GM12878 (cell line): ENCODE data around the gene FOLR3.

ENCODE experiments used
- CHD2 ChIP-seq: IDR thresholded peaks from 2 replicates; pipeline ENCODE4 v1.6.1; 2011; ENCODE audit warnings: low read depth, low read length, improper control_type of control experiment, borderline replicate concordance
- HCFC1 ChIP-seq: fragments of 150-350 bp; IDR thresholded peaks from 2 replicates; pipeline ENCODE4 v1.6.1; 2014; ENCODE audit warnings: low read length
- JUND ChIP-seq: IDR thresholded peaks from 2 replicates; pipeline ENCODE4 v1.6.1; 2012; ENCODE audit warnings: low read depth, mild to moderate bottlenecking, low read length, improper control_type of control experiment, moderate library complexity
- LARP7 ChIP-seq: fragments of 450-650 bp; IDR thresholded peaks from 2 replicates; pipeline ENCODE4 v1.6.1; 2017; ENCODE audit warnings: mild to moderate bottlenecking
- PML ChIP-seq: IDR thresholded peaks from 2 replicates; pipeline ENCODE4 v1.6.1; 2012; ENCODE audit warnings: low read length, inconsistent platforms
- POLR2A ChIP-seq: IDR thresholded peaks from 2 replicates; pipeline ENCODE4 v1.6.1; 2011; ENCODE audit warnings: low read depth, mild to moderate bottlenecking, low read length
- RCOR1 ChIP-seq: conservative IDR thresholded peaks from 2 replicates; pipeline ENCODE4 v1.6.1; 2012; ENCODE audit warnings: low read depth, low read length, improper control_type of control experiment
- RFX5 ChIP-seq: IDR thresholded peaks from 2 replicates; pipeline ENCODE4 v1.6.1; 2011; ENCODE audit warnings: low read depth, low read length, improper control_type of control experiment
- TARDBP ChIP-seq: IDR thresholded peaks from 2 replicates; pipeline ENCODE4 v1.6.1; 2016; ENCODE audit warnings: borderline replicate concordance
- TF ChIP-seq, protein P1 (sequence below), 3 experiments: IDR thresholded peaks in 2 of 3; conservative IDR thresholded peaks in 1 of 3; 2 replicates each; pipeline ENCODE4 v1.5.1; 2011; ENCODE audit warnings: low read depth in 3 of 3, low read length in 3 of 3, mild to moderate bottlenecking in 3 of 3, control low read depth in 2 of 3, moderate library complexity in 2 of 3, inconsistent platforms in 1 of 3, mixed read lengths in 1 of 3; ENCODE audit not compliant: control insufficient read depth in 2 of 3, insufficient read depth in 1 of 3; ENCODE audit errors: extremely low read depth in 1 of 3
- TF ChIP-seq, protein P2 (sequence below): fragments of 450-650 bp; IDR thresholded peaks from 2 replicates; pipeline ENCODE4 v1.6.1; 2017; ENCODE audit warnings: antibody characterized with exemption, mild to moderate bottlenecking, moderate library complexity
- TF ChIP-seq, protein P3 (sequence below): fragments of 450-650 bp; formaldehyde crosslinking; IDR thresholded peaks from 2 replicates; pipeline ENCODE4 v1.5.0; 2022; ENCODE audit warnings: mild to moderate bottlenecking, missing genetic modification characterization
- TF ChIP-seq, protein P4 (sequence below): IDR thresholded peaks from 2 replicates; pipeline ENCODE4 v1.6.1; 2011; ENCODE audit warnings: borderline replicate concordance, low read depth, mild to moderate bottlenecking, moderate library complexity, mixed read lengths, low read length; ENCODE audit not compliant: insufficient read depth; ENCODE audit errors: extremely low read length

DNA sequence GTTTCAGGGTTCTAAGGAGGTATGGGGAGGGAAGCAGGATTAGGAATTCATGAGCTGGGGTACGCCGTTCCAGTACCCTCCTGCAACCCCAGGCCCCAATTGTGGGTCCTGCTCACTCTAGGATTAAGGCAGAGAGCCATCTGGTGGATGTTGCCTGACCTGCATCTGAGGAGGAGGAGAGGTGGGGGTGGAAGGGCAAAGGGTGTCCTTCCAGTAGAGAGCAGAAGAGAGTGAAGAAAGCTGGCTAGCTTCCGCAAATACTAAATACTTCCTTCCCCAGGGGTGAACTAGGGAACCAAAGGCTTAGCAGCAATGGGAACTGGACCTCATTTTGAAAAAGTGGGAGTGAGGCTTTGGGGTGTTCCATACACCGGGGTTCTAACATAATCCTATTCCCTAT, 44.2 kb upstream of the FOLR3 start:
- TF ChIP-seq, protein P1, sequence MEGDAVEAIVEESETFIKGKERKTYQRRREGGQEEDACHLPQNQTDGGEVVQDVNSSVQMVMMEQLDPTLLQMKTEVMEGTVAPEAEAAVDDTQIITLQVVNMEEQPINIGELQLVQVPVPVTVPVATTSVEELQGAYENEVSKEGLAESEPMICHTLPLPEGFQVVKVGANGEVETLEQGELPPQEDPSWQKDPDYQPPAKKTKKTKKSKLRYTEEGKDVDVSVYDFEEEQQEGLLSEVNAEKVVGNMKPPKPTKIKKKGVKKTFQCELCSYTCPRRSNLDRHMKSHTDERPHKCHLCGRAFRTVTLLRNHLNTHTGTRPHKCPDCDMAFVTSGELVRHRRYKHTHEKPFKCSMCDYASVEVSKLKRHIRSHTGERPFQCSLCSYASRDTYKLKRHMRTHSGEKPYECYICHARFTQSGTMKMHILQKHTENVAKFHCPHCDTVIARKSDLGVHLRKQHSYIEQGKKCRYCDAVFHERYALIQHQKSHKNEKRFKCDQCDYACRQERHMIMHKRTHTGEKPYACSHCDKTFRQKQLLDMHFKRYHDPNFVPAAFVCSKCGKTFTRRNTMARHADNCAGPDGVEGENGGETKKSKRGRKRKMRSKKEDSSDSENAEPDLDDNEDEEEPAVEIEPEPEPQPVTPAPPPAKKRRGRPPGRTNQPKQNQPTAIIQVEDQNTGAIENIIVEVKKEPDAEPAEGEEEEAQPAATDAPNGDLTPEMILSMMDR (IDR thresholded peaks at IDR 0.05 in 2 of 3, conservative IDR thresholded peaks at IDR 0.05 in 1 of 3; ENCODE audit: control insufficient read depth in 2 of 3, extremely low read depth in 1 of 3, insufficient read depth in 1 of 3, low read depth in 3 of 3, low read length in 3 of 3): peak; percentile 84 to 91 (median 89)
- TF ChIP-seq RFX5: no peak
- no peak for TF ChIP-seq LARP7
- no peak for TF ChIP-seq HCFC1
- TF ChIP-seq CHD2: 0 out of 2 replicates have a peak, but pooled peaks have one; percentile 35
- no peak for TF ChIP-seq TARDBP
- no peak for TF ChIP-seq RCOR1
- TF ChIP-seq, protein P2, sequence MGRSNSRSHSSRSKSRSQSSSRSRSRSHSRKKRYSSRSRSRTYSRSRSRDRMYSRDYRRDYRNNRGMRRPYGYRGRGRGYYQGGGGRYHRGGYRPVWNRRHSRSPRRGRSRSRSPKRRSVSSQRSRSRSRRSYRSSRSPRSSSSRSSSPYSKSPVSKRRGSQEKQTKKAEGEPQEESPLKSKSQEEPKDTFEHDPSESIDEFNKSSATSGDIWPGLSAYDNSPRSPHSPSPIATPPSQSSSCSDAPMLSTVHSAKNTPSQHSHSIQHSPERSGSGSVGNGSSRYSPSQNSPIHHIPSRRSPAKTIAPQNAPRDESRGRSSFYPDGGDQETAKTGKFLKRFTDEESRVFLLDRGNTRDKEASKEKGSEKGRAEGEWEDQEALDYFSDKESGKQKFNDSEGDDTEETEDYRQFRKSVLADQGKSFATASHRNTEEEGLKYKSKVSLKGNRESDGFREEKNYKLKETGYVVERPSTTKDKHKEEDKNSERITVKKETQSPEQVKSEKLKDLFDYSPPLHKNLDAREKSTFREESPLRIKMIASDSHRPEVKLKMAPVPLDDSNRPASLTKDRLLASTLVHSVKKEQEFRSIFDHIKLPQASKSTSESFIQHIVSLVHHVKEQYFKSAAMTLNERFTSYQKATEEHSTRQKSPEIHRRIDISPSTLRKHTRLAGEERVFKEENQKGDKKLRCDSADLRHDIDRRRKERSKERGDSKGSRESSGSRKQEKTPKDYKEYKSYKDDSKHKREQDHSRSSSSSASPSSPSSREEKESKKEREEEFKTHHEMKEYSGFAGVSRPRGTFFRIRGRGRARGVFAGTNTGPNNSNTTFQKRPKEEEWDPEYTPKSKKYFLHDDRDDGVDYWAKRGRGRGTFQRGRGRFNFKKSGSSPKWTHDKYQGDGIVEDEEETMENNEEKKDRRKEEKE: no peak
- TF ChIP-seq JUND: no peak
- TF ChIP-seq POLR2A: no peak; the same call in none of the 2 replicates
- no peak for TF ChIP-seq PML
- TF ChIP-seq, protein P3, sequence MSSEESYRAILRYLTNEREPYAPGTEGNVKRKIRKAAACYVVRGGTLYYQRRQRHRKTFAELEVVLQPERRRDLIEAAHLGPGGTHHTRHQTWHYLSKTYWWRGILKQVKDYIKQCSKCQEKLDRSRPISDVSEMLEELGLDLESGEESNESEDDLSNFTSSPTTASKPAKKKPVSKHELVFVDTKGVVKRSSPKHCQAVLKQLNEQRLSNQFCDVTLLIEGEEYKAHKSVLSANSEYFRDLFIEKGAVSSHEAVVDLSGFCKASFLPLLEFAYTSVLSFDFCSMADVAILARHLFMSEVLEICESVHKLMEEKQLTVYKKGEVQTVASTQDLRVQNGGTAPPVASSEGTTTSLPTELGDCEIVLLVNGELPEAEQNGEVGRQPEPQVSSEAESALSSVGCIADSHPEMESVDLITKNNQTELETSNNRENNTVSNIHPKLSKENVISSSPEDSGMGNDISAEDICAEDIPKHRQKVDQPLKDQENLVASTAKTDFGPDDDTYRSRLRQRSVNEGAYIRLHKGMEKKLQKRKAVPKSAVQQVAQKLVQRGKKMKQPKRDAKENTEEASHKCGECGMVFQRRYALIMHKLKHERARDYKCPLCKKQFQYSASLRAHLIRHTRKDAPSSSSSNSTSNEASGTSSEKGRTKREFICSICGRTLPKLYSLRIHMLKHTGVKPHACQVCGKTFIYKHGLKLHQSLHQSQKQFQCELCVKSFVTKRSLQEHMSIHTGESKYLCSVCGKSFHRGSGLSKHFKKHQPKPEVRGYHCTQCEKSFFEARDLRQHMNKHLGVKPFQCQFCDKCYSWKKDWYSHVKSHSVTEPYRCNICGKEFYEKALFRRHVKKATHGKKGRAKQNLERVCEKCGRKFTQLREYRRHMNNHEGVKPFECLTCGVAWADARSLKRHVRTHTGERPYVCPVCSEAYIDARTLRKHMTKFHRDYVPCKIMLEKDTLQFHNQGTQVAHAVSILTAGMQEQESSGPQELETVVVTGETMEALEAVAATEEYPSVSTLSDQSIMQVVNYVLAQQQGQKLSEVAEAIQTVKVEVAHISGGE: no peak
- TF ChIP-seq, protein P4, sequence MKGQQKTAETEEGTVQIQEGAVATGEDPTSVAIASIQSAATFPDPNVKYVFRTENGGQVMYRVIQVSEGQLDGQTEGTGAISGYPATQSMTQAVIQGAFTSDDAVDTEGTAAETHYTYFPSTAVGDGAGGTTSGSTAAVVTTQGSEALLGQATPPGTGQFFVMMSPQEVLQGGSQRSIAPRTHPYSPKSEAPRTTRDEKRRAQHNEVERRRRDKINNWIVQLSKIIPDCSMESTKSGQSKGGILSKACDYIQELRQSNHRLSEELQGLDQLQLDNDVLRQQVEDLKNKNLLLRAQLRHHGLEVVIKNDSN: no peak
